Stomach smooth muscle (tissue), 2 donors: ENCODE results near the gene LRP1-AS.
A peak's percentile ranks its signal among the peaks of the same experiment; 100 is the strongest.

Experiments used
- H3K27ac ChIP-seq: one replicate; pipeline ENCODE4 v1.7.0; 2013; ENCODE audit warnings: mild to moderate bottlenecking, low read length, inconsistent platforms
- H3K27me3 ChIP-seq, 2 donors: one replicate each; pipeline ENCODE4 v1.7.0; 2013; ENCODE audit warnings: low read length in 2 of 2; ENCODE audit not compliant: insufficient read depth in 2 of 2, control insufficient read depth in 1 of 2
- H3K36me3 ChIP-seq, 2 donors: one replicate each; pipeline ENCODE4 v1.7.0; 2013; ENCODE audit warnings: low read length in 2 of 2; ENCODE audit not compliant: control insufficient read depth in 2 of 2, insufficient read depth in 2 of 2
- H3K4me1 ChIP-seq: one replicate; pipeline ENCODE4 v1.7.0; 2013; ENCODE audit warnings: low read length; ENCODE audit not compliant: control insufficient read depth, insufficient read depth
- H3K4me3 ChIP-seq, 2 donors: one replicate each; pipeline ENCODE4 v1.7.0; 2013; ENCODE audit warnings: low read length in 2 of 2
- H3K9ac ChIP-seq, 2 donors: one replicate each; pipeline ENCODE4 v1.7.0; 2013; ENCODE audit warnings: low read length in 2 of 2, mild to moderate bottlenecking in 1 of 2
- H3K9me3 ChIP-seq, 2 donors: one replicate each; pipeline ENCODE4 v1.7.0; 2013; ENCODE audit warnings: low read length in 2 of 2; ENCODE audit not compliant: control insufficient read depth in 2 of 2
- donor health status: healthy.
- donor health status: Pancreatic carcinoma.

The LRP1-AS gene

DNA sequence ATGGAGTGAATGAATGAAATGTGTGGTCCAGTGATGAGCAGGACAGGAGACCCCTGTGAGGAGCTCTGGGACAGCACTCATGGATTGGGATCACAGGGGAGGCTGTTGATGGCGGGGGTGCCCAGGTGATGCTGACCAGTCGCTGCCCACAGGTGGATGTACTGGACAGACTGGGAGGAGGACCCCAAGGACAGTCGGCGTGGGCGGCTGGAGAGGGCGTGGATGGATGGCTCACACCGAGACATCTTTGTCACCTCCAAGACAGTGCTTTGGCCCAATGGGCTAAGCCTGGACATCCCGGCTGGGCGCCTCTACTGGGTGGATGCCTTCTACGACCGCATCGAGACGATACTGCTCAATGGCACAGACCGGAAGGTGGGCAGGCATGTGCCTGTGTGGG is 13.3 kb upstream of the LRP1-AS start:
- H3K4me3 ChIP-seq, result no peak overlapping the region
- no peak overlapping the region for H3K9ac ChIP-seq
- H3K9me3 ChIP-seq, result no peaks in the 10 kb centered on the region
- peaks cover 15% of the 10 kb centered on the region for H3K4me1 ChIP-seq
- peaks cover 61 to 71% of the 10 kb centered on the region in 2 donors for H3K36me3 ChIP-seq
- no peak overlapping the region for H3K27ac ChIP-seq
- H3K27me3 ChIP-seq, result no peaks in the 10 kb centered on the region

- Histone ChIP-seq H3K36me3 (peaks cover 58 to 72% of the 10 kb centered on the region in 2 donors), H3K9me3 (no peaks in the 10 kb centered on the region), H3K27ac (no peak overlapping the region), H3K27me3 (no peaks in the 10 kb centered on the region), H3K4me3 (no peak overlapping the region), H3K9ac (no peak overlapping the region), H3K4me1 (peaks cover 15% of the 10 kb centered on the region)
These were observed 12.6 kb upstream of the LRP1-AS start for GRCh38 chr12:57160040-57160439.

GRCh38 chr12:57159311-57159710 is 11.9 kb upstream of the LRP1-AS start:
- H3K9me3 ChIP-seq, result no peaks in the 10 kb centered on the region
- no peak overlapping the region for H3K9ac ChIP-seq
- H3K4me1 ChIP-seq, result peaks cover 15% of the 10 kb centered on the region
- no peaks in the 10 kb centered on the region for H3K27me3 ChIP-seq
- no peak overlapping the region for H3K4me3 ChIP-seq
- peaks cover 61 to 74% of the 10 kb centered on the region in 2 donors for H3K36me3 ChIP-seq
- no peak overlapping the region for H3K27ac ChIP-seq

- no peak overlapping the region for H3K9ac ChIP-seq
- H3K4me3 ChIP-seq, result no peak overlapping the region
- no peak overlapping the region for H3K27ac ChIP-seq
- H3K4me1 ChIP-seq, result peaks cover 15% of the 10 kb centered on the region
- no peaks in the 10 kb centered on the region for H3K27me3 ChIP-seq
- peaks cover 64 to 80% of the 10 kb centered on the region in 2 donors for H3K36me3 ChIP-seq
- no peaks in the 10 kb centered on the region for H3K9me3 ChIP-seq
These were observed 11.2 kb upstream of the LRP1-AS start for GRCh38 chr12:57158665-57159064.

GRCh38 chr12:57158186-57158585 is 10.8 kb upstream of the LRP1-AS start:
- Histone ChIP-seq H3K4me3 (no peak overlapping the region), H3K27me3 (no peaks in the 10 kb centered on the region), H3K9ac (no peak overlapping the region), H3K9me3 (no peaks in the 10 kb centered on the region), H3K36me3 (peaks cover 64 to 80% of the 10 kb centered on the region in 2 donors), H3K27ac (no peak overlapping the region), H3K4me1 (peaks cover 16% of the 10 kb centered on the region)

DNA sequence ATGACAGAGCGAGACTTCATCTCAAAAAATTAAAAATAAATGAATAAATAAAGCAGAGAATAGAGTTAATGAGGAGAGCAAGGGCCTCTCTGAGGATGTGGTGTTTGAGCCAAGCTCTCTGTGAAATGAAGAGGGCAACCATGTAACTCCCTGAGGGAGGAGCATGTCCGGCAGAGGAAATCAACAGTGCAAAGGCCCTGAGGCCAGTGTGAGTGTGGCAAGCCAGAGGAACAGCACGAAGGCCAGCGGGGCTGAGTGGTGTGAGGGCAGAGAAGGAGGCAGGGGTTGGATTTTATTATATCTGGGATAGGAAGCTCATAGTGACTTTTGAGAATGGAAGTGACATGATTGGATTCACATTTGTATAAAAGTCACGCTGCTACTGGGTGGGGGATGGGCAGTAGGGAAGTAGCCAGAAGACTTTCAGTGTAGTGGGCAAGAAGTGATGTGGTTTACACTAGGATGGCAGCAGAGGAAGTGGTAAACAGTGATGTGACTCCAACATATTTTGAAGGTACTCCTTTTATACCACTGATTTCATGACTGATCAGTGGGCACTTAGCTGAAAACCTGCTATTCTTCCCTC is 10.3 kb upstream of the LRP1-AS start:
- peaks cover 64 to 76% of the 10 kb centered on the region in 2 donors for H3K36me3 ChIP-seq
- H3K27me3 ChIP-seq, result no peaks in the 10 kb centered on the region
- no peak overlapping the region for H3K4me3 ChIP-seq
- peaks cover 21% of the 10 kb centered on the region for H3K4me1 ChIP-seq
- no peaks in the 10 kb centered on the region for H3K9me3 ChIP-seq
- H3K27ac ChIP-seq, result no peak overlapping the region
- H3K9ac ChIP-seq, result no peak overlapping the region

GRCh38 chr12:57156701-57157403 is 9.4 kb upstream of the LRP1-AS start:
- Histone ChIP-seq H3K27me3 (no peaks in the 10 kb centered on the region), H3K9me3 (no peaks in the 10 kb centered on the region), H3K27ac (no peak overlapping the region), H3K36me3 (peaks cover 57 to 68% of the 10 kb centered on the region in 2 donors), H3K9ac (no peak overlapping the region), H3K4me1 (peaks cover 29% of the 10 kb centered on the region), H3K4me3 (no peak overlapping the region)

GRCh38 chr12:57154804-57155434 is 7.5 kb upstream of the LRP1-AS start:
- Histone ChIP-seq H3K36me3 (peaks cover 41 to 49% of the 10 kb centered on the region in 2 donors), H3K9me3 (no peaks in the 10 kb centered on the region), H3K4me3 (no peak overlapping the region), H3K9ac (no peak overlapping the region), H3K4me1 (peaks cover 45% of the 10 kb centered on the region), H3K27ac (no peak overlapping the region), H3K27me3 (no peaks in the 10 kb centered on the region)

DNA sequence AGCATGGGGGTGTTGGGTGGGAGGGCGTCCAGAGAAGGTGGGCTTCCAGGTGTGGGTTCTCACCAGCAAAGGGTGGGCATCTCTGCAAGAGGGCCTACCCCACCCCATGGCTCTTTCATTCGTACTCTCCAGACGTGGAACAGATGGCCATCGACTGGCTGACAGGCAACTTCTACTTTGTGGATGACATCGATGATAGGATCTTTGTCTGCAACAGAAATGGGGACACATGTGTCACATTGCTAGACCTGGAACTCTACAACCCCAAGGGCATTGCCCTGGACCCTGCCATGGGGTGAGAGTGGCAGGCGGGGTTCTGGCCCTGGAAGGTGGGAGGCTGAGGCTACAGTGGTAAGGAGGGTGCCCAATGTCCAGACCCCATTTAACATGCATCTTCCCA is 6.7 kb upstream of the LRP1-AS start:
- H3K36me3 ChIP-seq, result peaks cover 35 to 46% of the 10 kb centered on the region in 2 donors
- no peak overlapping the region for H3K27ac ChIP-seq
- no peaks in the 10 kb centered on the region for H3K27me3 ChIP-seq
- peaks cover 48% of the 10 kb centered on the region for H3K4me1 ChIP-seq
- no peaks in the 10 kb centered on the region for H3K9me3 ChIP-seq
- H3K9ac ChIP-seq, result no peak overlapping the region
- H3K4me3 ChIP-seq, result no peak overlapping the region

- Histone ChIP-seq H3K4me1 (peaks cover 48% of the 10 kb centered on the region), H3K27me3 (no peaks in the 10 kb centered on the region), H3K36me3 (peaks cover 30 to 41% of the 10 kb centered on the region in 2 donors), H3K9ac (no peak overlapping the region), H3K27ac (peak overlapping the region; percentile 41), H3K9me3 (no peaks in the 10 kb centered on the region), H3K4me3 (no peak overlapping the region)
These were observed 6.1 kb upstream of the LRP1-AS start for GRCh38 chr12:57153415-57153997.
